GM18858 (cell line): ENCODE measurements around the gene DHX16.
"Not testable (repeated sequence)": the region's sequence is repeated elsewhere in the genome, so short reads cannot be mapped to it uniquely, and the experiment has no call there.

Source experiments
- ATAC-seq: cut with Tn5 transposase; IDR thresholded peaks from one replicate; pipeline ENCODE4 v1.9.1; 2021; ENCODE audit not compliant: unreplicated experiment

DHX16 gene

GRCh38 chr6:30672445-30673253, at the start of gene DHX16:
DHX16 (minus strand) TSS chr6:30673006; CDS start chr6:30672841, 165 bp downstream.
- ATAC-seq: no peak

- not testable (repeated sequence) for ATAC-seq
Observed at GRCh38 chr6:30722025-30722279, 49.1 kb upstream of the DHX16 start.

GRCh38 chr6:30721198-30722024, 48.6 kb upstream of the DHX16 start:
- ATAC-seq: no peak

GRCh38 chr6:30720738-30721197, 48.0 kb upstream of the DHX16 start:
- ATAC-seq: no peak

DNA sequence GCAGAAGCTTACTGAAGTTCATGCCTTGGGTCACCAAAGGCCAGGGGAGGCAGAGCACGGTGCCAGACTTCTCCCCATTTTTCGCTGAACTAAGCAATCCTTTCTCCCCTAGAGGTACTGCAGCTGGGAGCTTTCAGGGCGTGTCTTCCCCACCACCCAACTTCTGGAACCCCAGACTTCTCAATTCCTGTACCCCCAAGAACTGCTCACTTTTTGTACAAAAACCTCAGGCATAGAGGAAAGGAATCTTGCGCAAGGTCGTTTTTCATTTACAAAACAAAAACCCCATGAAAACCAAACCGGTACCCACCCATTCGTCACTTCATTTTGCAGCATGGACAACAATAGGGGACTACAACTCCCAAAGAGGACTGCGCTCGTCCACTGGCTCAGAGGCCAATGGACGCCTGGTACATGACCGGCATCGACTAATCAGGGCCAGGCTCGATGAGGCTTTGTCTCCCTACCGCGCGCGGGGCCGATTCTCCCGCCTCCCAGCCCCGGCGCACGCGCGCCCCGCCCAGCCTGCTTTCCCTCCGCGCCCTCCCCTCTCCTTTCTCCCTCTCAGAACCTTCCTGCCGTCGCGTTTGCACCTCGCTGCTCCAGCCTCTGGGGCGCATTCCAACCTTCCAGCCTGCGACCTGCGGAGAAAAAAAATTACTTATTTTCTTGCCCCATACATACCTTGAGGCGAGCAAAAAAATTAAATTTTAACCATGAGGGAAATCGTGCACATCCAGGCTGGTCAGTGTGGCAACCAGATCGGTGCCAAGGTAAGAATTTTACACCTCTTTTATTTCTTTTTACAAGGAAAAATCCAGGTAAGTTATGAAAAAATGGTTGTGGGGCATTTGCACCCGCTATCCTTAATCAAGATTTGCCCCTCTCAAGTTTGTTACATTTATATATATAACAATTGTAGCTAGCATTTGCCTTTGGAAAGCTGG, 47.3 kb upstream of the DHX16 start, which contains the start of gene TUBB:
TSS of gene TUBB (plus strand) at position 562 of the 947 bp plus-strand sequence. CDS start at position 717, 155 bp downstream.
- ATAC-seq: no peak

- ATAC-seq: no peak
Observed at GRCh38 chr6:30719356-30719755, 46.5 kb upstream of the DHX16 start.

DNA sequence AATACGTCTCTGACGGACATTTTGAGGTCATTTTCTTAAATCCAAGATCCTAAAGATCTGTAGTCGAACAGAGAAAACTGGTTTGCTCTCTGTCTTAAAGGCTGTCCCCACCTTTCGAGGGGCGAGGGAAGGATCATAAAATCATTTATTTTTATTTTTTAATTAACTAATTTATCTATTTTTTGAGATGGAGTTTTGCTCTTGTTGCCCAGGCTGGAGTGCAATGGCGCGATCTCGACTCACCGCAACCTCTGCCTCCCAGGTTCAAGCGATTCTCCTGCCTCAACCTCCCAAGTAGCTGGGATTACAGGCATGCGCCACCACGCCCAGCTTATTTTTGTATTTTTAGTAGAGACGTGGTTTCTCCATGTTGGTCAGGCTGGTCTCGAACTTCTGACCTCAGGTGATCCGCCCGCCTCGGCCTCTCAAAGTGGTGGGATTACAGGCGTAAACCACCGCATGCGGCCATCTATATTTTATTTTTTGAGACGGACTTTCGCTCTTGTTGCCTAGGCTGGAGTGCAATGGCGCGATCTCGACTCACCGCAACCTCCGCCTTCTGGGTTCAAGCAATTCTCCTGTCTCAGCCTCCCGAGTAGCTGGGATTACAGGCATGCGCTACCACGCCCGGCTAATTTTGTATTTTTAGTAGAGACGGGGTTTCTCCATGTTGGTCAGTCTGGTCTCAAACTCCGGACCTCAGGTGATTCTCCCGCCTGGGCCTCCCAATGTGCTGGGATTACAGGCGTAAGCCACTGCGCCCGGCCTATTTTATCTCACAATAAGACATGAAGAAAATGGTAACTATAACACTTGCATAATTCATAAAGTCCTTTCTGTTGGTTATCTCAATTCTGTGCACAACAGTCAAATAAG, 45.3 kb upstream of the DHX16 start:
- ATAC-seq: not testable (repeated sequence)

DNA sequence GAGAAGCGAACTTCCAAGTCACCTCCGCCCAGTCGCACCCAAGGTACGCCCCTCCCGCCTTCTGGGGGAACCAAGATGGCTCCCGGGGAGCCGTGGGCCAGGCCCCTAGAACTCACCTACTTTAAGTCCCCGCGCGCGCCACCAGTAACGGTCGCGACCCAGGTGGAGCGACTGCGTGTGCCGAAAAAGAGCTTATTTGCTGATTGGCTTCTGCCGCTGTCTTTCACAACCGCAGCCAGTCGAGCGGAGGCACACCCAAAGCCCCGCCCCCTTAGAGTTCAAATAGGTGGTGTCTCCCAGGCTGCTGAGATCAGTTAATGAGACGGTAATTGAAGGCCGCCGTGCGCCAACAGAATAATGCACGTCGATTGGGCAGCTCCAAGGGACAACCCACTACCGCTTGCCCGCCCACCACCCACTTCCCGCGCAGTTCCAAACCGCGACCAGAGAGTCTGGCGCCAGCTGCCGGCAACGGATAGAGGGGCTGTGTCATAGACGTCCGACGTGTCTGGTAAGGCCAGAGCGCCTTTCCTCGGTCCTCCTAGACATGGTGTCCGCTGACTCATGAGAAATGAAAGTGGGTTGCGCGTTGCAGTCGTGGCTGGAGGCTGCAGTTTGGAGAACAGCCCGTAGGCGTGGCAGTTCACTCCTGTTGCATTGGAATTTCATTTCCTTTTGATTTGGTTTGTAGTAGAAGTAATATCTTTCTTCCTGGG, 44.5 kb upstream of the DHX16 start, which contains the start of gene MDC1:
TSS of gene MDC1 (minus strand) at position 153 of the 716 bp plus-strand sequence. CDS start 2,106 bp downstream, outside the sequence.
- ATAC-seq: peak; percentile 57

DNA sequence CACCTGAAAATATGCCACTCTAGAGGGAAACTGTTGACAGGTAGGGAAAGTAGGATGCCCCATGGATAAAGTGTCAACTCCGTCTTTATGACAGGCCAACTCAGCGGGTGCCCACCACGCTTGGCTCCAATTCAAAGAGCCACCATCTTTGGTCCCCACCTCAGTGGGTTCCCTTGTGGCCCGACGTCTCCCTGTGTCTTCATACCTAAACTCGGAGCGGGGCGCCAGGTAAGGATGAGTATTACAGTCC, 44.0 kb upstream of the DHX16 start:
- ATAC-seq: no peak

DNA sequence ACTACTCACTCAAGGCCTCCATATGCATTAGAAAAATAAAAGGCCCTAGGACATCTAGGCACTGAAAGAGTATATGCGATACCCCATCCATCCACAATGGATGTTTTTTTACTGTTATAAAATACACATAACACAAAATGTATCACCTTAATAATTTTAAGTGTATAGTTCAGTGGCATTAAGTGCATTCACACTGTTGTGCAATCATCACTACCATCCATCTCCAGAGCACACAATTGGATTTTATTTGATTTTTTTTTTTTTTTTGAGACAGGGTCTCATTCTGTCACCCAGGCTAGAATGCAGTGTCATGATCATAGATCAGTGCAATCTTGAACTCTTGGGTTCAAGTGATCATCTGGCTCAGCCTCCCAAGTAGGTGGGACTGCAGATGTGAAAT, 41.5 kb upstream of the DHX16 start:
- no peak for ATAC-seq

DNA sequence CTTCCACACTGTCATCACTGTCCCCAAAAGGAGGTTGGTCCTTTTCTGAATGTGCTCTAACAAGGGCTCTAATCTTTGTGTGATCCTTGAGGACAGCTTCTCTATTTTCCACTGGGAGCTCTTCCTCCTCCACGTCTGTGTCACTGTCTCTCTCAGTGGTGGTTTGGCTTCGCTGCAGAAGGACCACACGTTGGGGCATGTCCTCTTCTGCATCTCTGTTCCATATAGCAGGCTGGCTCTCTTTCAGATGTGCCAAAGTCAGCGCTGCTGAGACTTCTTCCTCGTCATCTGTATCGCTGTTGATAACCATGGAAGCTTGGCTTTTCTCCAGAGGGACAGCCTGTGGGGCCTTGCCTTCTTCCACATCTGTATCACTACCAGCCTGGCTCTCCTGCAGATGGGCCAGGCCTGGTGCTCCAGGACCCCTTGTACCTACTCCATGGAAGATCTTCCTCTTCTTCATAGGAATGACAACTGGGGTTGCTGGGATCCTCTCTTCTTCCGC, 39.7 kb upstream of the DHX16 start:
- ATAC-seq: no peak

GRCh38 chr6:30711758-30712380, 39.1 kb upstream of the DHX16 start:
- ATAC-seq: no peak

- ATAC-seq: no peak
Observed at GRCh38 chr6:30709101-30709868, 36.5 kb upstream of the DHX16 start.

DNA sequence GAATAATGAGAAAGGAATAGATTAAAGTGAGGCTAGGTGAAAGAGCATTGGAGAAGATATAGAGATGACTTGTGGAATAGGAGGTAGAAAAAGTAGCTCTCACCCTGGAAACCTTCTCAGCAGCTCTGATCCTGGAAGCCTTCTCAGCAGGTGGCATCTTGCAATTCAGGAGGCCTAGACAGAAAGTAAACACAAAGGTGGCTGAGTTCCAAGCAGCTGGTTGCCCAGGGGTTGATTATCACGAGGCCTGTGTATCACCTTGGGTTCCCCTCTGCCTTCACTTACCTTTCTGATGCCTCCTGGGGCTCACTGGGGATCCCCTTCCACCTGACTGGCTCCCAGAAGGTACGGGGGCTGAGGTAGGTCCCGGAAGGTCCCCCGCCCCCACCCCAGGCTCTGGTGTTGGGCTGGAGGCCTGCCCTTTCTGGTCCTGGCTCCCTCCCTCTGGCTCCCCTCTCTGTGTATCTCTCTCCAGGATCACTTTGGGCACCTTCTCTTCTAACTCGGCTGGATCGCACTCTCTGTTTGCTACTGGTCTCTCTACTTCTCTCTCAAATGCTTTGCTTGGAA, 34.6 kb upstream of the DHX16 start:
- ATAC-seq: no peak

DNA sequence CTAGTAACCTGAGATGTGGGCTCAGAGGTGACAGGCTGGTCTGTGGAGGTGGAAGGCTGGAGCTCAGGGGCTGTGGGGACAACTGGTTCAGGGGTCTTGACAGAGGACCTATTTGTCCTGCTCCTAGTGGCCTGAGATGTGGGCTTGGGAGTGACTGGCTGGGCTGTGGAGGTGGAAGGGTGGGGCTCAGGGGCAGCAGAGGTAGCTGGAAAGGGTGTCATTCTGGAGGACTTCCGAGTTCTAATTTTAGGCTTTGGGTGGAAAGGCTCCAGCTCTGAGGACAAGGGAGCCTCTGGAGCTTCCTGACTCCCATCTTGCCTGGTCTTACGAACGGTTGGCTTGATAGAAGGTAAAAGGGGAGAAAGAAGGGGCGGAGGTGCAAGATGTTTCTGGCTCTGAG, 32.8 kb upstream of the DHX16 start:
- no peak for ATAC-seq

GRCh38 chr6:30703821-30704220, 31.0 kb upstream of the DHX16 start:
- no peak for ATAC-seq

GRCh38 chr6:30703011-30703410, 30.2 kb upstream of the DHX16 start:
- no peak for ATAC-seq

GRCh38 chr6:30700340-30700739, 27.5 kb upstream of the DHX16 start:
- no peak for ATAC-seq
